Rectal smooth muscle tissue (tissue), 1 donor: ENCODE measurements around the gene METTL16.
"Not testable (repeated sequence)": the region's sequence is repeated elsewhere in the genome, so short reads cannot be mapped to it uniquely, and the experiment has no call there.

Experiments used
- H3K27ac ChIP-seq: one replicate; pipeline ENCODE4 v1.7.0; 2013; ENCODE audit warnings: low read depth, low read length, inconsistent platforms
- H3K27me3 ChIP-seq: one replicate; pipeline ENCODE4 v1.7.0; 2013; ENCODE audit warnings: low read length; ENCODE audit not compliant: control insufficient read depth, insufficient read depth
- H3K36me3 ChIP-seq: one replicate; pipeline ENCODE4 v1.7.0; 2013; ENCODE audit warnings: low read length; ENCODE audit not compliant: control insufficient read depth, insufficient read depth
- H3K4me1 ChIP-seq: one replicate; pipeline ENCODE4 v1.7.0; 2013; ENCODE audit warnings: low read length; ENCODE audit not compliant: control insufficient read depth, insufficient read depth
- H3K4me3 ChIP-seq: one replicate; pipeline ENCODE4 v1.7.0; 2013; ENCODE audit warnings: low read length
- H3K9ac ChIP-seq: one replicate; pipeline ENCODE4 v1.7.0; 2013; ENCODE audit warnings: low read length

The METTL16 gene, protein sequence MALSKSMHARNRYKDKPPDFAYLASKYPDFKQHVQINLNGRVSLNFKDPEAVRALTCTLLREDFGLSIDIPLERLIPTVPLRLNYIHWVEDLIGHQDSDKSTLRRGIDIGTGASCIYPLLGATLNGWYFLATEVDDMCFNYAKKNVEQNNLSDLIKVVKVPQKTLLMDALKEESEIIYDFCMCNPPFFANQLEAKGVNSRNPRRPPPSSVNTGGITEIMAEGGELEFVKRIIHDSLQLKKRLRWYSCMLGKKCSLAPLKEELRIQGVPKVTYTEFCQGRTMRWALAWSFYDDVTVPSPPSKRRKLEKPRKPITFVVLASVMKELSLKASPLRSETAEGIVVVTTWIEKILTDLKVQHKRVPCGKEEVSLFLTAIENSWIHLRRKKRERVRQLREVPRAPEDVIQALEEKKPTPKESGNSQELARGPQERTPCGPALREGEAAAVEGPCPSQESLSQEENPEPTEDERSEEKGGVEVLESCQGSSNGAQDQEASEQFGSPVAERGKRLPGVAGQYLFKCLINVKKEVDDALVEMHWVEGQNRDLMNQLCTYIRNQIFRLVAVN

DNA sequence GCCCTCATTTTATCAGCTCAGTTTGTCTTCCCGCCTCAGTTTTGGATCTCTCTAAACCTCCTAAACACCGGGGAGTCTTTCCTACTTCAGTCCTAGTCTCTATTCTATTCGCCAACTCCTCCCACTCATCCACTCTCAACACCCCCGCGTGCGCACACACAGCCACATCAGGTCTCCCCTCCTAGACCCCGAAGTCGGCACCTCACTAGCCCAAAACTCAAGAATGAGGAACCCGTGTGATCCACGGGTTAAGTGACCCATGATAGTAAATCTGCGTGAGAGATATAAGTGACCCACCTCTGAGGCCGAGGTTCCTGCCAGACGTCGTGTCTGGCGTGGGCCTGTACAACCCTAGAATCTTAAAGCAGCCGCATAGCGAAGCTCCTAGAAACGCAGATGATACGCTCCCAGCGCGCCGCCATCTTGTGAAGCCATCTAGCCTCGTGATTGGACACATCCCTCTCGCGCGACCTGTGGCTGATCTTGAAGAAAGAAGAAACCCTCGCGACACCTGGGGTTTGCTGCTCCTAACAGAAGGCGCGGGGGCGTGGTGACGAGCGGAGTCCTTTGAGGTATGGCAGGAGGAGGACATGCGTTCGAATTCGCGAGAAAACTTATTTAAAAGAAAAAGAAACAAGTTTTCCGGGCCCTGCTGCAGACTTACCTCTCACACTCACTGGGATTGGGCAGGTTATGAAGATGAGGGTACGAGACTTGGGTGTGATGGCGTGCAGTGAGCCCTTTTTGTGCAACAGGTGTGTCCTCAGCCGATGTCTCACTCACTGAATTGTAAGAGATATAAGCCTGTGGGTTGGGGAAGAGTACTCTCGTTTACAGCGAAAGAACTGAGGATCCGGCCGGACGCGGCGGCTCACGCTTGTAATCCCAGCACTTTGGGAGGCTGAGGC is at the start of gene METTL16:
TSS of gene METTL16 (minus strand) at position 427 of the 908 bp plus-strand sequence. CDS start 9,557 bp downstream, outside the sequence.
- Histone ChIP-seq H3K9ac (peak within 1 kb of the TSS; percentile 68), H3K4me3 (peak within 1 kb of the TSS; percentile 96)

DNA sequence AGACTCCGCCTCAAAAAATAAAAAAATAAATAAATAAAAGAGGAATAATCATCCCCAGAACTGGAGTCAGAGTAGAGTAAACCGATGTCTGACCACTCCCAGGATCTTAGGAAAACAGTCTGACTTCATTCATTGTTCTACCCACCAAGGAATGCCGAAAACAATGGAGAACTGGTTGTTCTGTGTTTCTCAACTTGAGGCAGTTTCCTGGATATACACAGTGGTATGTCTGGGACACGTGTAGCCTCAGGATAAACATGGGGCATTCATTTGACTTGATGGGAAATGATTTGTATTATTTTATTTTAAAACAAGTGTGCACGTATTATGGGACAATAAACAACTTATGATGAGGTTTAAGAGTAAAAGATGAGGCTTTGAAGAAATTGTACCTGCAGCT is 49.0 kb upstream of the METTL16 start:
- H3K4me1 ChIP-seq, result no peaks in the 10 kb centered on the region
- no peaks in the 10 kb centered on the region for H3K36me3 ChIP-seq
- H3K27ac ChIP-seq, result no peak overlapping the region
- no peaks in the 10 kb centered on the region for H3K27me3 ChIP-seq
- no peak overlapping the region for H3K9ac ChIP-seq
- no peak overlapping the region for H3K4me3 ChIP-seq

More for the DNA sequence above, at the start of gene METTL16:
- Histone ChIP-seq H3K27me3 (no peaks in the 10 kb centered on the region), H3K4me1 (peaks cover 5% of the 10 kb centered on the region), H3K36me3 (no peaks in the 10 kb centered on the region), H3K27ac (peak within 1 kb of the TSS; percentile 97)

DNA sequence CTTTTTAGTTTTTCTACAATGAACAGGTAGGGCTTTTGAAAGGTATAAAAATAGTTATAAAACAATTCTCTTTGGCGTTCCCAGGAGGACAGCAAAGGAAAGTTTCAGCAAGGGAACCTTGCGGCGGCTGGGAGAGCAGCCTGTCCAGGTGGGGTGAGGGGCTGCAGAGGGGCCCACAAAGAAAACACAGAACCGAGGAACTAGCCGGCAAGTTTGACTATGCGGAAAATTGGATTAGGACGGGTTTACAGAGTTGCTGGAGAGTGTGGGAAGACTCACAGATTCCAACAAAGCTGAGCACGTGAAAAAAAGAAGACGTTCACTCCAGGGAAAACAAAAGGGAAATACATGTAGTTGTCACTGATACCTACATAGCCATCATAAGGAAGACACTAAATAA is 40.2 kb upstream of the METTL16 start:
- no peaks in the 10 kb centered on the region for H3K4me1 ChIP-seq
- H3K4me3 ChIP-seq, result no peak overlapping the region
- no peak overlapping the region for H3K27ac ChIP-seq
- no peaks in the 10 kb centered on the region for H3K36me3 ChIP-seq
- no peak overlapping the region for H3K9ac ChIP-seq
- no peaks in the 10 kb centered on the region for H3K27me3 ChIP-seq

DNA sequence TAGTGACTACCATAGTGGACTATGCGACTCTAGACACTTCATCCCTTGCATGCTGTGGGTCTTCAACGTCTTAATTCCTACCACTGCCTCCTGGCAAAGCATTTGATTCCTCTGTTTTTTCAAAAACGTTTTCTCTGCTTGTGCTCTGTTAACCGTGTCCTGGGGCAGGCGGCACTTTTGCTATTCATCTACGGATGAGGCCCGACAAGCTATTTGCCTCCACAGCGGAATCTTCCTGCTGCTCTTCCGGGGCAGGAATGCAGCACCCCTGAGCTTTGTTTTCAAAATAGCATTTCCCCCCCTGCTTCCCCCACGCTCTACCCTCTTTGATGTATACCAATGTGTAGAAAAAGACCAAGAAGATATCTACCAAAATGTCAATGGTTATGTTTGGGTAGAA is 39.8 kb upstream of the METTL16 start:
- H3K27me3 ChIP-seq, result no peaks in the 10 kb centered on the region
- no peaks in the 10 kb centered on the region for H3K36me3 ChIP-seq
- no peak overlapping the region for H3K4me3 ChIP-seq
- H3K9ac ChIP-seq, result no peak overlapping the region
- H3K4me1 ChIP-seq, result no peaks in the 10 kb centered on the region
- no peak overlapping the region for H3K27ac ChIP-seq

DNA sequence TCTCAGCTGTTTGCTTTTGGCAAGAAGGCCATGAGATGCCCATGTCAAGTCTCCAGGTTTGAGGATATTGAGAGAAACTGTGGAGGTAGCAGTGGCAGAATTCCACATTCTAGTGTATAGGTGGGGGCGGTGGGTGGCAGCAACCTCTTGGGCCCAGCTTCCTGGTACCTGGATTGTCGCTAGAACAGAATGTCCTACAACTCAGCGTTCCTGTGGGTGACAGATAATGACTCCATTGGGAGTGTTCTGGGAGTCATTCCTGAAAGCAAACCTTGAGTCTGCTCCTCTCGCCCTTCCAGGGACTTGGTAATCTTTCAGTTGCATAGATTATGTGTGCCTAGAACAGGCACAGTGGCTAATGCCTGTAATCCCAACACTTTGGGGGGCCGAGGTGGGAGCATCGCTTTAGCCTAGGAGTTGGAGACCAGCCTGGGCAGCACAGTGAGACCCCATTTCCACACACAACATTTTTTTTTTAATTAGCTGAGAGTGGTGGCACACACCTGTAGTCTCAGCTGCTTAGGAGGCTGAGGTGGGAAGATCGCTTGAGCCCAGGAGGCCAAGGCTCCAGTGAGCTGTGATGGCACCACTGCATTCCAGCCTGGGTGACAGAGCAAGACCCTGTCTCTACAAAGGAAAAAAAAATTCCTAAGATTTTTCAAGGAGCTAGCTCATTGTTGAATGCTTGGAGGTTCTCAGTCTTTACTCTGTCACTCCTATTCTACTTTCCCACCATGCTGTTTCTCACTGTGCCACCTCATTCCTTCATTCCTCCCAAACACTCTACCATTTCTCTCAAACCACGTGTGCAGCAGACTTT is 37.9 kb upstream of the METTL16 start:
- no peak overlapping the region for H3K27ac ChIP-seq
- H3K27me3 ChIP-seq, result no peaks in the 10 kb centered on the region
- H3K9ac ChIP-seq, result no peak overlapping the region
- H3K4me3 ChIP-seq, result no peak overlapping the region
- no peaks in the 10 kb centered on the region for H3K4me1 ChIP-seq
- no peaks in the 10 kb centered on the region for H3K36me3 ChIP-seq

DNA sequence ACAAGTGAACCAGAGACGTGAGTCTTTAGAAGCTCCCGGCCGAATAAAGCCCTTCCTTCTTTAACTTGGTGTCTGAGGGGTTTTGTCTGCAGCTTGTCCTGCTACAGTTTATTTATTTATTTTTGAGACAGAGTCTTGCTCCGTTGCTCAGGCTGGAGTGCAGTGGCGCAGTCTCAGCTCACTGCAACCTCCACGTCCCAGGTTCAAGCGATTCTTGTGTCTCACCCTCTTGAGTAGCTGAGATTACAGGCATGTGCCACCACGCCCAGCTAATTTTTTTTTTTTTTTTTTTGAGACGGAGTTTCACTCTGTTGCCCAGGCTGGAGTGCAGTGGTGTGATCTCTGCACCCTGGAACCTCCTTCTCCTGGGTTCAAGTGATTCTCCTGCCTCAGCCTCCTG is 36.3 kb upstream of the METTL16 start:
- not testable (repeated sequence) for H3K4me3 ChIP-seq, H3K27me3 ChIP-seq, H3K9ac ChIP-seq, H3K36me3 ChIP-seq, H3K4me1 ChIP-seq, H3K27ac ChIP-seq

DNA sequence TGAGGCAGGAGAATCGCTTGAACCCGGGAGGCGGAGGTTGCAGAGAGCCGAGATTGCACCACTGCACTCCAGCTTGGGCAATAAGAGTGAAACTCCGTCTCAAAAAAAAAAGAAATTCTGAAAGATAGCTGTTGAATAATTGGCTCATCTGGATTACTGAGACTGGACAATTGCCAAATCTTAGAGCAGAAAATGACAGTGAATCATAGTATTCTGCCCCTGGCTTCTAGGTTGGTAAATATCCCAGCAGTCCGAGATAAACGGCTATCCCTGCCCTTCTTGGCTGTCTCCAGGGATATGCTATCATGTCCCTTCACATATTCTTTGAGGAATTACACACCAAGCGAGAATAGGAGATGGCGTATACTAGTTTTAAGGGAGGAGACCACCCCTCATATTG is 35.5 kb upstream of the METTL16 start:
- no peaks in the 10 kb centered on the region for H3K4me1 ChIP-seq
- H3K36me3 ChIP-seq, result no peaks in the 10 kb centered on the region
- no peak overlapping the region for H3K4me3 ChIP-seq
- H3K27ac ChIP-seq, result no peak overlapping the region
- H3K9ac ChIP-seq, result no peak overlapping the region
- no peaks in the 10 kb centered on the region for H3K27me3 ChIP-seq

DNA sequence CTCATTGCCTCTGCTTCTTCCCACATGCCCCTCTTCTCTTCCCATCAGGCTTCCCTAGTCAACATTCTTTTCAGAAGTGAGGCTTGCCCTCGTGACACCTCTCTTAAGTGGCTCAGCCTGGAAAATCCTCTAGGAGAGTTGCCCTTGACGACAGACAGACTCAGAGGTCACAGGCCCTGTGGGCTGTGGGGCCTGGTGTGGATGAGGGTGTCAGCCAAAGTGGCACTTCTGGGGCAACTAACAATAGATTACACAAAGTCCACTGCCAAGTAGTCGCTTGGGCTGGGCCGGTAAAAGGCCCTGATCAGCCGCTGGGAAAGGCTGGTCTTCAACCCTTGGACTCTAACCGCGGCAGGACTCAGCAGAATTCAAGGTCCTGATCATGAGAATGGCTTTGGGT is 33.7 kb upstream of the METTL16 start:
- no peak overlapping the region for H3K9ac ChIP-seq
- H3K27ac ChIP-seq, result no peak overlapping the region

DNA sequence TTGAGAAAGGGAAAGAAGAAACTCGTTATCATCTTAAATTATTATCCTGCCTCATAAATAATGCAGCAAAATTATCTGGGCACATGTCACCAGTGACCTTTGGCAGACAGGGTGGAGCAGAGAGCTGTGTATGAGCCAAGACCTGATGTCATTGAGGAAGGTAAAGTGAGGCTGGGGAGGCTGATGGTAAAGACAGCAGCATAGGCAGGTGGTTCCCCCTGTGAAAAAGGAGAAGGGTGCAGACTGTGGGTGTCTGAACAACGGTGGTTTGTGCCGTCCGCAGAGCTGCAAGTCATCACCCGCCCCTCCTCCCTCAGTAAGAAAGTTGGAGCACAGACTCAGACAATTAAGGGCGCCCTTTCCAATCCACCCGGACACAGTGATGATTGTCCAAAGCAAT is 30.8 kb upstream of the METTL16 start:
- Histone ChIP-seq H3K36me3 (no peaks in the 10 kb centered on the region), H3K4me3 (no peak overlapping the region), H3K27me3 (no peaks in the 10 kb centered on the region), H3K27ac (no peak overlapping the region), H3K9ac (no peak overlapping the region), H3K4me1 (no peaks in the 10 kb centered on the region)

More for the DNA sequence above, 33.7 kb upstream of the METTL16 start:
- Histone ChIP-seq H3K4me1 (no peaks in the 10 kb centered on the region), H3K36me3 (no peaks in the 10 kb centered on the region), H3K4me3 (no peak overlapping the region), H3K27me3 (no peaks in the 10 kb centered on the region)

DNA sequence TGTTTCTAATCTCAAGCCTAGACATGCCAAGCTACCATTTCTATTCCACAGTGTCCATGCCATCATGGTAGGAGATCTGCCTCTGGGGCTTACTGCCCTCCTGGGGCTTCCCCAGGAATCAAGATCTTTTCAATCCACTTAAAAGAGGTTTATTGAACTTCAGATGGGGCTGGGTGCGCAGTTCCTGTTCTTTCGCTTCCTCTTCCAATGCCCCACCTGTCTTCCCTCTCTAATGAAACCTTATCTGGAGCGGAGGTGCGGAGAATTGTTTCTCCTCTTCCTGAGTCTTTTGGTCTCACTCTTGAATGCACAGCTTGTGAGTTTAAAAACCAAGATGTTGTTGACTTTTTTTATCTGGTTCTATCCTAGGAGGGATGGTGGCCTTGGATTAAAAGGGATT is 30.4 kb upstream of the METTL16 start:
- Histone ChIP-seq H3K9ac (no peak overlapping the region), H3K4me1 (no peaks in the 10 kb centered on the region), H3K36me3 (no peaks in the 10 kb centered on the region), H3K4me3 (no peak overlapping the region), H3K27ac (no peak overlapping the region), H3K27me3 (no peaks in the 10 kb centered on the region)

DNA sequence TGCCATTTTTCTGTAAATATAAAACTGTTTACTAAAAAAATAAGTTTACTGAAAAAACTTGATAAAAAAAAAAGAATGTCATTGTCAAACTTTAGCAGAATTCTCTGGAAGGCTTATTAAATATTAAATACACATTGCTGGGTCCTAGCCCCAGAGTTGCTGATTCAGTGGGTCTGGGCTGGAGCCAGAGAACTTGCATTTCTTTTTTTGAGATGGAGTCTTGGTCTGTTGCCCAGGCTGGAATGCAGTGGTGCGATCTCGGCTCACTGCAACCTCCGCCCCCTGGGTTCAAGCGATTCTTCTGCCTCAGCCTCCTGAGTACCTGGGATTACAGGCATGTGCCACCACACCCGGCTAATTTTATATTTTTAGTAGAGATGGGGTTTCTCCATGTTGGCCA is 25.9 kb upstream of the METTL16 start:
- not testable (repeated sequence) for H3K36me3 ChIP-seq, H3K4me3 ChIP-seq, H3K27me3 ChIP-seq, H3K27ac ChIP-seq, H3K9ac ChIP-seq, H3K4me1 ChIP-seq
